IMR-90 (cell line): ENCODE data around the gene LAMB3.

Experiments
- BHLHE40 ChIP-seq: fragments of 150-350 bp; IDR thresholded peaks from 2 replicates; pipeline ENCODE4 v1.6.1; 2016; ENCODE audit warnings: mild to moderate bottlenecking, low read depth, low read length
- CEBPB ChIP-seq: IDR thresholded peaks from 2 replicates; pipeline ENCODE4 v1.6.1; 2012; ENCODE audit warnings: low read depth, low read length, improper control_type of control experiment
- CHD1 ChIP-seq: IDR thresholded peaks from 2 replicates; pipeline ENCODE4 v1.6.1; 2012; ENCODE audit warnings: low read depth, low read length, improper control_type of control experiment
- MAFK ChIP-seq: IDR thresholded peaks from 2 replicates; pipeline ENCODE4 v1.6.1; 2012; ENCODE audit warnings: low read depth, low read length, improper control_type of control experiment
- MAZ ChIP-seq: IDR thresholded peaks from 2 replicates; pipeline ENCODE4 v1.6.1; 2012; ENCODE audit warnings: low read depth, mild to moderate bottlenecking, low read length, improper control_type of control experiment, moderate library complexity, borderline replicate concordance
- MXI1 ChIP-seq: IDR thresholded peaks from 2 replicates; pipeline ENCODE4 v1.6.1; 2012; ENCODE audit warnings: low read depth, mild to moderate bottlenecking, low read length, moderate library complexity, borderline replicate concordance
- NFE2L2 ChIP-seq: fragments of 150-350 bp; IDR thresholded peaks from 2 replicates; pipeline ENCODE4 v1.6.1; 2016; ENCODE audit warnings: low read depth, mild to moderate bottlenecking, low read length
- POLR2A ChIP-seq: IDR thresholded peaks from 2 replicates; pipeline ENCODE4 v1.6.1; 2012; ENCODE audit warnings: mild to moderate bottlenecking, low read depth, low read length
- RAD21 ChIP-seq: IDR thresholded peaks from 2 replicates; pipeline ENCODE4 v1.6.1; 2012; ENCODE audit warnings: low read length, improper control_type of control experiment
- RCOR1 ChIP-seq: IDR thresholded peaks from 2 replicates; pipeline ENCODE4 v1.6.1; 2012; ENCODE audit warnings: mild to moderate bottlenecking, low read length, improper control_type of control experiment; ENCODE audit not compliant: insufficient replicate concordance
- SMC3 ChIP-seq: fragments of 150-350 bp; IDR thresholded peaks from 2 replicates; pipeline ENCODE4 v1.6.1; 2016; ENCODE audit warnings: low read depth, mild to moderate bottlenecking, antibody characterized with exemption, low read length, moderate library complexity
- TF ChIP-seq, protein P1 (sequence below): conservative IDR thresholded peaks from 2 replicates; pipeline ENCODE4 v1.5.1; 2012; ENCODE audit warnings: mild to moderate bottlenecking, low read depth, low read length, improper control_type of control experiment
- TF ChIP-seq, protein P2 (sequence below): fragments of 150-350 bp; IDR thresholded peaks from 2 replicates; pipeline ENCODE4 v1.6.1; 2017; ENCODE audit warnings: mild to moderate bottlenecking, antibody characterized with exemption, low read length, low read depth

- TF ChIP-seq, protein P1, sequence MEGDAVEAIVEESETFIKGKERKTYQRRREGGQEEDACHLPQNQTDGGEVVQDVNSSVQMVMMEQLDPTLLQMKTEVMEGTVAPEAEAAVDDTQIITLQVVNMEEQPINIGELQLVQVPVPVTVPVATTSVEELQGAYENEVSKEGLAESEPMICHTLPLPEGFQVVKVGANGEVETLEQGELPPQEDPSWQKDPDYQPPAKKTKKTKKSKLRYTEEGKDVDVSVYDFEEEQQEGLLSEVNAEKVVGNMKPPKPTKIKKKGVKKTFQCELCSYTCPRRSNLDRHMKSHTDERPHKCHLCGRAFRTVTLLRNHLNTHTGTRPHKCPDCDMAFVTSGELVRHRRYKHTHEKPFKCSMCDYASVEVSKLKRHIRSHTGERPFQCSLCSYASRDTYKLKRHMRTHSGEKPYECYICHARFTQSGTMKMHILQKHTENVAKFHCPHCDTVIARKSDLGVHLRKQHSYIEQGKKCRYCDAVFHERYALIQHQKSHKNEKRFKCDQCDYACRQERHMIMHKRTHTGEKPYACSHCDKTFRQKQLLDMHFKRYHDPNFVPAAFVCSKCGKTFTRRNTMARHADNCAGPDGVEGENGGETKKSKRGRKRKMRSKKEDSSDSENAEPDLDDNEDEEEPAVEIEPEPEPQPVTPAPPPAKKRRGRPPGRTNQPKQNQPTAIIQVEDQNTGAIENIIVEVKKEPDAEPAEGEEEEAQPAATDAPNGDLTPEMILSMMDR, result no peak
- TF ChIP-seq POLR2A (no peak), NFE2L2 (no peak), CEBPB (no peak), RAD21 (no peak), SMC3 (no peak), BHLHE40 (no peak), MXI1 (no peak), RCOR1 (no peak), MAZ (no peak), MAFK (no peak), CHD1 (no peak)
- TF ChIP-seq, protein P2, sequence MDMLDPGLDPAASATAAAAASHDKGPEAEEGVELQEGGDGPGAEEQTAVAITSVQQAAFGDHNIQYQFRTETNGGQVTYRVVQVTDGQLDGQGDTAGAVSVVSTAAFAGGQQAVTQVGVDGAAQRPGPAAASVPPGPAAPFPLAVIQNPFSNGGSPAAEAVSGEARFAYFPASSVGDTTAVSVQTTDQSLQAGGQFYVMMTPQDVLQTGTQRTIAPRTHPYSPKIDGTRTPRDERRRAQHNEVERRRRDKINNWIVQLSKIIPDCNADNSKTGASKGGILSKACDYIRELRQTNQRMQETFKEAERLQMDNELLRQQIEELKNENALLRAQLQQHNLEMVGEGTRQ, result no peak
These were observed 6.4 kb downstream of the LAMB3 start for GRCh38 chr1:209645574-209646452.
